Measurements from ENCODE around the gene CEP20.

The CEP20 gene

GRCh38 chr16:15861996-15862395 lies 26.4 kb downstream of the CEP20 start:
- no peak for TF ChIP-seq CTCF (IDR thresholded peaks at IDR 0.05; ENCODE audit: insufficient read depth, missing control alignments)
- DNase-seq (ENCODE audit: insufficient read length, low spot score): no peak
- no peak for FAIRE-seq

- no peak for TF ChIP-seq CTCF (IDR thresholded peaks at IDR 0.05; ENCODE audit: insufficient read depth, missing control alignments)
- FAIRE-seq: no peak
- no peak for DNase-seq (ENCODE audit: insufficient read length, low spot score)
Observed at GRCh38 chr16:15858921-15859668, 29.3 kb downstream of the CEP20 start.

GRCh38 chr16:15857724-15858560 lies 30.5 kb downstream of the CEP20 start:
- DNase-seq (ENCODE audit: insufficient read length, low spot score): no peak
- no peak for FAIRE-seq

GRCh38 chr16:15856901-15857698 lies 31.3 kb downstream of the CEP20 start, which contains the start of gene MYH11:
Gene MYH11, minus strand, starts transcription at chr16:15857028. Its CDS starts 18,776 bp downstream, at chr16:15838252.
- TF ChIP-seq CTCF (IDR thresholded peaks at IDR 0.05; ENCODE audit: insufficient read depth, missing control alignments): no peak
- no peak for FAIRE-seq

More at GRCh38 chr16:15857724-15858560, 30.5 kb downstream of the CEP20 start:
- TF ChIP-seq CTCF (IDR thresholded peaks at IDR 0.05; ENCODE audit: insufficient read depth, missing control alignments): no peak

GRCh38 chr16:15856182-15856581 lies 32.2 kb downstream of the CEP20 start:
- FAIRE-seq (no peak), DNase-seq (ENCODE audit: insufficient read length, low spot score) (no peak)
- no peak for TF ChIP-seq CTCF (IDR thresholded peaks at IDR 0.05; ENCODE audit: insufficient read depth, missing control alignments)

More at GRCh38 chr16:15856901-15857698, 31.3 kb downstream of the CEP20 start, which contains the start of gene MYH11:
- no peak for DNase-seq (ENCODE audit: insufficient read length, low spot score)

- no peak for DNase-seq (ENCODE audit: insufficient read length, low spot score)
- FAIRE-seq: no peak
- TF ChIP-seq CTCF (IDR thresholded peaks at IDR 0.05; ENCODE audit: insufficient read depth, missing control alignments): no peak
Observed at GRCh38 chr16:15855704-15856003, 32.7 kb downstream of the CEP20 start.

Measured in D721Med (cell line).